ENCODE data around the gene TNFRSF1A.
"Not testable (repeated sequence)": the region's sequence is repeated elsewhere in the genome, so short reads cannot be mapped to it uniquely, and the experiment has no call there.

The TNFRSF1A gene

DNA sequence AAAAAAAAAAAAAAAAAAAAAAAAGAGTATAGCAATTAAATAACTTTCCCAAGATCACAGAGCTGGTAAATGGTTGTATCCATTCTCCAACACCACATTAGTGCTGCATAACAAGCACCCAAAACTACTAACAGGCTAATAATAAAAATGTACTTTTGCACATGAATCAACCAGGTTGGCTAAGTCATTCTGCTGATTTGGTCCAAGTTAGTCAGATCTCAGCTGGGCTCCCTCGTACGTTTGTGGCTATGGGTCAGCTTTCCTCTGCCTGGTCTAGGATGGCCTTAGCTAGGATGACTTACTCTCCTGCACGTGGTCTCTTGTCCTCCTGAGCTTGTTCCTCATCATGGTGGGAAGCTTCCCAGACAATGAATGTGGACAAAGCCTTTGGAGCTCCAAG, 39.3 kb downstream of the TNFRSF1A start:
- no peak for DNase-seq (ENCODE audit: low spot score)

- DNase-seq (ENCODE audit: low spot score), result no peak
Measured at GRCh38 chr12:6301721-6302120, 40.2 kb downstream of the TNFRSF1A start.

- DNase-seq (ENCODE audit: low spot score), result no peak
Measured at GRCh38 chr12:6297170-6297569, 44.7 kb downstream of the TNFRSF1A start.

- no peak for DNase-seq (ENCODE audit: low spot score)
Measured at GRCh38 chr12:6295094-6295811, 46.6 kb downstream of the TNFRSF1A start.

- no peak for DNase-seq (ENCODE audit: low spot score)
Measured at GRCh38 chr12:6294156-6295093, 47.5 kb downstream of the TNFRSF1A start.

DNA sequence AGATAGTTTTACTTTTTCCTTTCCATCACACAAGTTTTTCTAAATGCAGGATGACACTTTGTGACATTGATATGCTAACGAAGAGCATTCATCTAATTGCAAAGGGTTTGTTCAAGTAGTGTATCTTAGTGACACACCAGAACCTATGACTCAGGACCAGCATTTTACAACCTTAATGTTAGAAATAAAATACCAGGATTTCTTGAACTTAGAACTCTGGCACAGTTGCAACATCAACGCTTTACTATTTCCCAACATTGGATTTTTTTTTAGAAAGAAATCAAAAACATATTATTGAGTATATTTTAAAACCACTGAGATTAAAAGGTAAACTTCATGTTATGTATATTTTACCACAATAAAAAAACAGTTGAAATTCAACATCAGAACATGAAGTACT, 49.3 kb downstream of the TNFRSF1A start:
- no peak for DNase-seq (ENCODE audit: low spot score)

GRCh38 chr12:6289906-6290305, 52.0 kb downstream of the TNFRSF1A start:
- not testable (repeated sequence) for DNase-seq (ENCODE audit: low spot score)

GRCh38 chr12:6289081-6289480, 52.8 kb downstream of the TNFRSF1A start:
- not testable (repeated sequence) for DNase-seq (ENCODE audit: low spot score)

- no peak for DNase-seq (ENCODE audit: low spot score)
Measured at GRCh38 chr12:6288235-6288634, 53.6 kb downstream of the TNFRSF1A start.

DNA sequence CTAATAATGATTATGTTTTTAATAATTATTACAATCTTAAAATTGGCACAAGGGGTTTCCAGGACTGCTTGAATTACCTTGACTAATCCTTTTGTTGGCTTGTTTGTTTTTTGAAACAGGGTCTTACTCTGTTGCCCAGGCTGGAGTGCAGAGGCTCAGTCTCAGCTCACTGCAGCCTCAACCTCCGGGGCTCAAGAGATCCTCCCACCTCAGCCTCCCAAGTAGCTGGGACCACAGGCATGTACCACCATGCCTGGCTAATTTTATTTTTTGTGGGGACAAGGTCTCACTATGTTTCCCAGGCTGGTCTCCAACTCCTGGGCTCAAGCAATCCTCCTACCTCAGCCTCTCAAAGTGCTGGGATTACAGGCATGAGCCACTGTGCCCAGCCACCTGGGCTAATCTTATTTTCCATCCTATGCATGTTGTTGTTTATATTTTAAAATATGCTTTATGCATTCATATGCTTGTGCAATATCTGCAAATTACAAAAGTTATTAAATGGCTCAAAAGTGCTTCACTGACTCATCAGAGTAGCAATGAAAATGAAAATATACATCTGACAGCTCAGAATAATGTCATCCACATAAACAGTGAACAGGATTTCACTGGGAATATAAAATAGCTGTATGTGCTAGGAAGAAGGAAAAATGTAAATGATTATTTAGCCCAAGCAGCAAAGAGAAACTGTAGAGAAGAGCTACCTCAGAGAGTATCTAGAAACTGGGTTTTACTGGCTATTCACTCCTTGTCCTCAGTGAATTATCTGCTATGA, 56.2 kb downstream of the TNFRSF1A start:
- no peak for DNase-seq (ENCODE audit: low spot score)

- DNase-seq (ENCODE audit: low spot score), result peak; percentile 57
Measured at GRCh38 chr12:6285063-6285477, 56.8 kb downstream of the TNFRSF1A start.

DNA sequence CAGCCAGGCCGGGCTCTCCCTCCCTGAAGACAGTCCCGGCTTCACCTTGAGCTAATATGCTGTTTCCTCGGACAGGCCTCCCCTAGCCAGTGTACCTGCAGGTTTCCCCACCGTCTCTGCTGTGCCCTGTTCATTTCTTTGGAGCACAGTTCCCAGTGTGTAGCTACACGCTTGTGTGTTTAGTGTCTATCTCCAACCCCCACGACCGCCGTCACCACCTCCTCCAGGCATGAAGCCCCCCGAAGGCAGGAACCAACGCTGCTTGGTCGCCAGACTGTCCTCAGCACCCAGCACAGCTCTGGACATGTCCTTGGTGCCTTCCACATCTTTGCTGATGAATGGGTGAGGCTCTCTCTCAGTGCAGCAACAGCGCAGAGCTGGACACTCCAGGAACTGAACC, 57.6 kb downstream of the TNFRSF1A start:
- DNase-seq (ENCODE audit: low spot score), result no peak

- no peak for DNase-seq (ENCODE audit: low spot score)
Measured at GRCh38 chr12:6282453-6282840, 59.4 kb downstream of the TNFRSF1A start.

GRCh38 chr12:6281081-6281809, 60.6 kb downstream of the TNFRSF1A start:
- no peak for DNase-seq (ENCODE audit: low spot score)

- DNase-seq (ENCODE audit: low spot score), result no peak
Measured at GRCh38 chr12:6280672-6281071, 61.2 kb downstream of the TNFRSF1A start.

- DNase-seq (ENCODE audit: low spot score), result no peak
Measured at GRCh38 chr12:6280053-6280469, 61.8 kb downstream of the TNFRSF1A start.

DNA sequence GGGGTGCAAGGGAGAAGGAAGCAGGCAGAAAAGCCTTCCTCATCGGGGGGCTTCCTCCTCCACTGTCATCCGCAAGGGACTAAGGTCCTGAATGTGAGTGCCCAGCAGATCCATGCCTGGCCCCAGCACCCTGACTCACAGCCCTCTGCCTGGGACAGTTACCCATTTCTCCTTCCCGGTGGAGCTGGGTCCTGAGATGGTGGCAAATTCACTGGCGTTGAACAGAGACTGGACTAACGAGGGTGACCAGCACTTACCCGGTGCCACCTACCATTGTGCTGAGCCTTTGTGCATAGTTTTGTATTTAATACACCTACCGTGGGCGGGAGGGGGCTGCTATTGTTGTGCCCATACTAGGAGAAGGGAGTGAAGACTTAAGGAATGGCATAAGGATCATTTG, 62.2 kb downstream of the TNFRSF1A start:
- no peak for DNase-seq (ENCODE audit: low spot score)

GRCh38 chr12:6279256-6279628, 62.6 kb downstream of the TNFRSF1A start:
- no peak for DNase-seq (ENCODE audit: low spot score)
